Parathyroid adenoma (tissue), 2 donors: ENCODE data around the gene SCYGR1.
"Not testable (repeated sequence)": the region's sequence is repeated elsewhere in the genome, so short reads cannot be mapped to it uniquely, and the experiment has no call there.

ENCODE experiments used
- H2AFZ ChIP-seq: fragments of 300-600 bp; sonication (generic); one replicate; pipeline ENCODE4 v1.7.0; 2017; ENCODE audit warnings: antibody characterized with exemption, mild to moderate bottlenecking
- H3K27ac ChIP-seq: fragments of 300-600 bp; sonication (generic); one replicate; pipeline ENCODE4 v1.7.0; 2017
- H3K27me3 ChIP-seq: fragments of 300-600 bp; sonication (generic); one replicate; pipeline ENCODE4 v1.7.0; 2017; ENCODE audit warnings: low read length; ENCODE audit not compliant: control insufficient read depth, insufficient read depth
- H3K36me3 ChIP-seq: fragments of 300-600 bp; sonication (generic); one replicate; pipeline ENCODE4 v1.7.0; 2017; ENCODE audit warnings: low read length; ENCODE audit not compliant: control insufficient read depth, insufficient read depth
- H3K4me1 ChIP-seq: fragments of 300-600 bp; sonication (generic); one replicate; pipeline ENCODE4 v1.7.0; 2017; ENCODE audit warnings: control low read depth
- H3K4me2 ChIP-seq: fragments of 300-600 bp; sonication (generic); one replicate; pipeline ENCODE4 v1.7.0; 2017; ENCODE audit warnings: low read length
- H3K4me3 ChIP-seq: fragments of 300-600 bp; sonication (generic); one replicate; pipeline ENCODE4 v1.7.0; 2017; ENCODE audit warnings: low read depth, low read length
- H3K79me2 ChIP-seq: fragments of 300-600 bp; sonication (generic); one replicate; pipeline ENCODE4 v1.7.0; 2017; ENCODE audit warnings: control low read depth
- H3K9ac ChIP-seq: fragments of 300-600 bp; sonication (generic); one replicate; pipeline ENCODE4 v1.7.0; 2017; ENCODE audit warnings: mild to moderate bottlenecking
- H3K9me3 ChIP-seq: fragments of 300-600 bp; sonication (generic); one replicate; pipeline ENCODE4 v1.7.0; 2017; ENCODE audit warnings: low read length; ENCODE audit not compliant: control insufficient read depth
- TF ChIP-seq, protein P1 (sequence below): fragments of 300-600 bp; sonication (generic); IDR thresholded peaks from one replicate; pipeline ENCODE4 v1.7.0; 2017; ENCODE audit warnings: antibody characterized with exemption, mild to moderate bottlenecking
- donor health status: primary hyperparathyroidism.

Gene SCYGR1

DNA sequence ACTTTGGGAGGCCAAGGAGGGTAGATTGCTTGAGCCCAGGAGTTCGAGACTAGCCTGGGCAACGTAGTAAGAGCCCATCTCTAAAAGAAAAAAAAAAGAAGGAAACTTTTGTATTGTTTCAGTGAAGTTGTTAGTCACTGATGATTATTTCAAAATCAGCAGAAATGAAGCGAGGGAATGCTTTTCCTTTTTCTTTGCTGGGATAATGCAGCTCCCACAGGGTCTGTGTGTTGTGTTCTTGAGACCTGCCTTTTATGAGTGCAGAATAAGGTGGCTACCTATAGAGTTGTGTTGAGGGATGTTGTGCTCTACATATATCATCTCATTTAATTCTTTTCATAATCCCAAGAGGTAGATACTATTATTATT is 20.3 kb downstream of the SCYGR1 start:
- no peak overlapping the region for H3K27ac ChIP-seq

DNA sequence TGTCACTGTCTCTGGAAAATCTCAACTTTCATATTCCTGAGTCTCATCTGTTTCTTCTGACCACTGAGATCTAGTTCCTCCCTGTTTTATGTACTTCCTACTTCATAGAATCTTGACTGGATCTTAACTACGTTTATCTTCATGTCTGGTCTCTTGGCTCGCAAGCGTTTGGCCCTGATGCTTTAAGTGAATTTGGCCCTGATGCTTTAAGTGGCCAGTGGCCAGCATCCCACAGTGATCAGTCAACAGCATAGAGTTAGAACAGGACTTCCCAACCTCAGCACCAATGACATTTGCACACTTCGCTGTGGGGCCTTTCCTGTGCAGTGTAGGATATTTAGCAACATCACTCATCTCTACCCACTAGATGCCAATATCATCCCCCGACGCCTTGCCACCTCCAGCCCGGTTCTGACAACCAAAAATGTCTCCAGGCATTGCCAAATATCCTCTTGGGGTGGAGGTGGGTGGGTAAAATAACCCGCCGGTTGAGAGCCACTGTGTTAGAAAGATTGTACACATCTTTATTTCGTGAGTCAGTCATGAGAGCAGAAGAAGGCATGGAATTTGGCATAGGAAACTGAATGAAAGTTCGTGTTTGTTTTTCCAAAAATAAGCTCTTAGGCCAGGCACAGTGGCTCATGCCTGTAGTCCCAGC is 20.9 kb downstream of the SCYGR1 start:
- no peaks in the 10 kb centered on the region for H3K79me2 ChIP-seq
- H3K4me1 ChIP-seq, result no peaks in the 10 kb centered on the region
- H3K9ac ChIP-seq, result no peak overlapping the region
- H3K9me3 ChIP-seq, result no peaks in the 10 kb centered on the region
- H3K4me3 ChIP-seq, result no peak overlapping the region
- TF ChIP-seq, protein P1, sequence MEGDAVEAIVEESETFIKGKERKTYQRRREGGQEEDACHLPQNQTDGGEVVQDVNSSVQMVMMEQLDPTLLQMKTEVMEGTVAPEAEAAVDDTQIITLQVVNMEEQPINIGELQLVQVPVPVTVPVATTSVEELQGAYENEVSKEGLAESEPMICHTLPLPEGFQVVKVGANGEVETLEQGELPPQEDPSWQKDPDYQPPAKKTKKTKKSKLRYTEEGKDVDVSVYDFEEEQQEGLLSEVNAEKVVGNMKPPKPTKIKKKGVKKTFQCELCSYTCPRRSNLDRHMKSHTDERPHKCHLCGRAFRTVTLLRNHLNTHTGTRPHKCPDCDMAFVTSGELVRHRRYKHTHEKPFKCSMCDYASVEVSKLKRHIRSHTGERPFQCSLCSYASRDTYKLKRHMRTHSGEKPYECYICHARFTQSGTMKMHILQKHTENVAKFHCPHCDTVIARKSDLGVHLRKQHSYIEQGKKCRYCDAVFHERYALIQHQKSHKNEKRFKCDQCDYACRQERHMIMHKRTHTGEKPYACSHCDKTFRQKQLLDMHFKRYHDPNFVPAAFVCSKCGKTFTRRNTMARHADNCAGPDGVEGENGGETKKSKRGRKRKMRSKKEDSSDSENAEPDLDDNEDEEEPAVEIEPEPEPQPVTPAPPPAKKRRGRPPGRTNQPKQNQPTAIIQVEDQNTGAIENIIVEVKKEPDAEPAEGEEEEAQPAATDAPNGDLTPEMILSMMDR, result no peak
- H2AFZ ChIP-seq, result no peak overlapping the region
- no peaks in the 10 kb centered on the region for H3K27me3 ChIP-seq
- no peaks in the 10 kb centered on the region for H3K36me3 ChIP-seq
- H3K4me2 ChIP-seq, result no peak overlapping the region
- no peak overlapping the region for H3K27ac ChIP-seq

More for the DNA sequence above, 20.3 kb downstream of the SCYGR1 start:
- Histone ChIP-seq H3K4me2 (no peak overlapping the region), H2AFZ (no peak overlapping the region), H3K36me3 (no peaks in the 10 kb centered on the region), H3K4me1 (no peaks in the 10 kb centered on the region), H3K9ac (no peak overlapping the region), H3K4me3 (no peak overlapping the region), H3K9me3 (no peaks in the 10 kb centered on the region), H3K79me2 (no peaks in the 10 kb centered on the region), H3K27me3 (no peaks in the 10 kb centered on the region)
- TF ChIP-seq, protein P1, result no peak

DNA sequence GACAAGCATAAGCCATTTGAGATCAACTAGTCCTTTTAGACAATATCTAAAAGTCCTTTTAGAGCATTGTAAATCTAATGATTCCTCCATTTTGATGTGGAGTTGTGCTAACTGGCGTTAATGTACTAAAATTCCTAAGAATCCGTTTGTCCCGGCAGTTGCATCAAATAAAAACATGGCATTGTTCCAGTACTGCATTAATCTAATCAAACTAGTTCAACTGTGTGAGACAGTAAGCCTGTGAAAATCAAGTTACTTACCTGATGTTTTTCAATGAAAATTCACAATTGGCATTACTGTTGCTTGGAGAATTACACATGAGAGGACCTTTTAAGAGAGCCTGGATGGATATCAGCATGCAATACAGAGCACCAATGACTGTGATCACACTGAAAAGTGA is 21.9 kb downstream of the SCYGR1 start:
- H3K36me3 ChIP-seq, result no peaks in the 10 kb centered on the region
- no peak overlapping the region for H3K4me3 ChIP-seq
- no peak overlapping the region for H2AFZ ChIP-seq
- TF ChIP-seq, protein P1, result no peak
- no peaks in the 10 kb centered on the region for H3K27me3 ChIP-seq
- H3K27ac ChIP-seq, result no peak overlapping the region
- H3K79me2 ChIP-seq, result no peaks in the 10 kb centered on the region
- no peaks in the 10 kb centered on the region for H3K9me3 ChIP-seq
- H3K9ac ChIP-seq, result no peak overlapping the region
- H3K4me1 ChIP-seq, result no peaks in the 10 kb centered on the region
- no peak overlapping the region for H3K4me2 ChIP-seq

DNA sequence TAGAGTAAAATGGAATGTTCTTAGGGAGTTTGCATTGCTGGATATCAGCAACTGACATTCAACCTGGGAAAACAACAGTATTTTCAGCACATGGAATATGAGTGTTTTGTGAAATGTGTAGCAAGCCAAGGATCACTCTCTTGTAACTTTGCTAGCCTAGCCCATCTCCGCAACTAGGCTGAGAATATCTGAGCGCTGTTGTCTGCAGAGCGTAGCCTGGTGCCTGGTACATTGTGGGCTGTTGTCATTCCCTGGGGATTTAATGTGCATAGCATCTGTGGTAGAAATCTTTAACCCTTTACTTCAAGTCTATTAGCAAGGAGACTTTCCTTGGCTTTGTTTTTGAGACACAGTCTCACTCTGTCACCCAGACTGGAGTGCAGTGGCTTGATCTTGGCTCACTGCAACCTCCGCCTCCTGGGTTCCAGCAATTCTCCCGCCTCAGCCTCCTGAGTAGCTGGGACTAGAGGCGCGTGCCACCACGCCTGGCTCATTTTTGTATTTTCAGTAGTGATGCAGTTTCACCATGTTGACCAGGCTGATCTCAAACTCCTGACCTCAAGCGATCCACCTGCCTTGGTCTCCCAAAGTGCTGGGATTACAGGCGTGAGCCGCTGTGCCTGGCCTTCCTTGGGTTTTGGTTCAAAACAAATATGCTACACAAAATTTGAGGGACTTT is 23.0 kb downstream of the SCYGR1 start:
- not testable (repeated sequence) for H3K27ac ChIP-seq, H3K4me2 ChIP-seq, H3K79me2 ChIP-seq, H2AFZ ChIP-seq, H3K9me3 ChIP-seq, H3K27me3 ChIP-seq, H3K4me1 ChIP-seq, H3K36me3 ChIP-seq, H3K4me3 ChIP-seq, H3K9ac ChIP-seq

DNA sequence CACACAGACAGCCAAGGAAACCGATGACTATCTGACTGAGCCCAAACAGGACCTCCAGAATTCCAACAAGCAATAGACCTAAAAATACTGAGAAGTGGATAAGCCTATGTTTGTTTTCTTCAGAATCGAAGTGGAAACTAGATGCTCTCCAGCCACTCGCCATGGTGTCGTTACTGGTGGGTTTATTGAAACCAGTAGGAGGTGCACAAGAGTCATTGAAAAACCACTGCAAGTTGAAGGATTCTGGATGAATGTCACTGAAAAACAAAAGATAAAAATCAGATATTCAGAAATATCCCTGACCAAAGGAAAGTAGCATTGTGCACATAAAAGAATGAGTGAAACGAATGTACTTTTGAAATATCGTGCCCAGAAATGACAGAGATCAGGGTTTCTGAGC is 24.0 kb downstream of the SCYGR1 start:
- TF ChIP-seq, protein P1, result no peak

More for the DNA sequence above, 24.0 kb downstream of the SCYGR1 start:
- no peaks in the 10 kb centered on the region for H3K36me3 ChIP-seq
- no peak overlapping the region for H3K9ac ChIP-seq
- H3K4me2 ChIP-seq, result no peak overlapping the region
- H3K27me3 ChIP-seq, result no peaks in the 10 kb centered on the region
- H3K27ac ChIP-seq, result no peak overlapping the region
- H2AFZ ChIP-seq, result no peak overlapping the region
- H3K79me2 ChIP-seq, result no peaks in the 10 kb centered on the region
- H3K4me1 ChIP-seq, result no peaks in the 10 kb centered on the region
- H3K4me3 ChIP-seq, result no peak overlapping the region
- H3K9me3 ChIP-seq, result no peaks in the 10 kb centered on the region
